NCI-H1436 (cell line): ENCODE data around the gene KDM4E.
"Not testable (repeated sequence)": the region's sequence is repeated elsewhere in the genome, so short reads cannot be mapped to it uniquely, and the experiment has no call there.

Experiments used
- DNase-seq: peaks from one replicate; lab custom pipeline; 2025; lab: John Stamatoyannopoulos, UW

Gene KDM4E

GRCh38 chr11:95024958-95025357 is at the start of gene KDM4E:
Gene KDM4E (plus strand): TSS chr11:95025258. CDS start chr11:95025558, 300 bp downstream.
- no peak for DNase-seq

GRCh38 chr11:94975599-94975998 is 49.5 kb upstream of the KDM4E start:
- no peak for DNase-seq

GRCh38 chr11:94987378-94987777 is 37.7 kb upstream of the KDM4E start:
- DNase-seq = no peak

- DNase-seq = no peak
These were observed 36.3 kb upstream of the KDM4E start for GRCh38 chr11:94988748-94989147.

- no peak for DNase-seq
These were observed 31.6 kb upstream of the KDM4E start for GRCh38 chr11:94993400-94993943.

- no peak for DNase-seq
These were observed 27.6 kb upstream of the KDM4E start for GRCh38 chr11:94997437-94997836.

GRCh38 chr11:94998285-94998684 is 26.8 kb upstream of the KDM4E start:
- DNase-seq = no peak

GRCh38 chr11:95003716-95004115 is 21.3 kb upstream of the KDM4E start:
- DNase-seq = no peak

GRCh38 chr11:95005642-95006041 is 19.4 kb upstream of the KDM4E start:
- no peak for DNase-seq

- DNase-seq = no peak
These were observed 13.7 kb upstream of the KDM4E start for GRCh38 chr11:95011376-95011775.

- DNase-seq = no peak
These were observed 10.8 kb upstream of the KDM4E start for GRCh38 chr11:95014184-95014821.

GRCh38 chr11:95016139-95016538 is 8.9 kb upstream of the KDM4E start:
- no peak for DNase-seq

GRCh38 chr11:95021468-95021867 is 3.6 kb upstream of the KDM4E start:
- not testable (repeated sequence) for DNase-seq

GRCh38 chr11:95025594-95025993 is 536 bp downstream of the KDM4E start:
- not testable (repeated sequence) for DNase-seq

GRCh38 chr11:95028357-95028756 is 3.3 kb downstream of the KDM4E start:
- no peak for DNase-seq

GRCh38 chr11:95033051-95033450 is 8.0 kb downstream of the KDM4E start:
- no peak for DNase-seq

- no peak for DNase-seq
These were observed 10.3 kb downstream of the KDM4E start for GRCh38 chr11:95035316-95035715.

- not testable (repeated sequence) for DNase-seq
These were observed 12.4 kb downstream of the KDM4E start for GRCh38 chr11:95037356-95038035.

- no peak for DNase-seq
These were observed 17.2 kb downstream of the KDM4E start for GRCh38 chr11:95042239-95042638.

- no peak for DNase-seq
These were observed 17.8 kb downstream of the KDM4E start for GRCh38 chr11:95042906-95043305.

GRCh38 chr11:95044010-95044409 is 19.0 kb downstream of the KDM4E start:
- DNase-seq = no peak

GRCh38 chr11:95045812-95046211 is 20.8 kb downstream of the KDM4E start:
- DNase-seq = no peak

GRCh38 chr11:95049122-95049521 is 24.1 kb downstream of the KDM4E start, which contains the start of gene KDM4F:
Gene KDM4F (plus strand): TSS chr11:95049422.
- DNase-seq = not testable (repeated sequence)
